Stimulated activated CD8-positive, alpha-beta memory T cell treated with anti-CD3 and anti-CD28 coated beads, Interleukin-4, amount 100 ng/mL, for 1 hour (primary cell): ENCODE measurements around the gene ATAD5.
"Not testable (repeated sequence)": the region's sequence is repeated elsewhere in the genome, so short reads cannot be mapped to it uniquely, and the experiment has no call there.

Experiments used
- DNase-seq, 2 donors: peaks; one replicate each; pipeline ENCODE4 v3.0.0-alpha.2; 2020; ENCODE audit warnings: low read depth in 2 of 2, low spot score in 1 of 2

ATAD5 gene

GRCh38 chr17:30831663-30832437 lies at the start of gene ATAD5:
Gene ATAD5, plus strand, starts transcription at chr17:30831966. Its CDS starts 382 bp downstream, at chr17:30832348.
- peak; percentile 74 to 75 for DNase-seq

GRCh38 chr17:30782206-30782605 lies 49.6 kb upstream of the ATAD5 start:
- no peak for DNase-seq

GRCh38 chr17:30788918-30789317 lies 42.8 kb upstream of the ATAD5 start:
- DNase-seq = no peak

- no peak for DNase-seq
Measured at GRCh38 chr17:30790279-30790678, 41.5 kb upstream of the ATAD5 start.

- no peak for DNase-seq
Measured at GRCh38 chr17:30793282-30793977, 38.3 kb upstream of the ATAD5 start.

GRCh38 chr17:30794372-30794771 lies 37.4 kb upstream of the ATAD5 start:
- DNase-seq = no peak

- DNase-seq = no peak
Measured at GRCh38 chr17:30796016-30796415, 35.8 kb upstream of the ATAD5 start.

- no peak for DNase-seq
Measured at GRCh38 chr17:30801671-30802070, 30.1 kb upstream of the ATAD5 start.

GRCh38 chr17:30805944-30806456 lies 25.8 kb upstream of the ATAD5 start:
- DNase-seq = no peak

GRCh38 chr17:30807896-30808295 lies 23.9 kb upstream of the ATAD5 start:
- DNase-seq = no peak

- no peak for DNase-seq
Measured at GRCh38 chr17:30808785-30809286, 22.9 kb upstream of the ATAD5 start.

- no peak for DNase-seq
Measured at GRCh38 chr17:30809867-30810266, 21.9 kb upstream of the ATAD5 start.

- DNase-seq = no peak
Measured at GRCh38 chr17:30812218-30813177, 19.3 kb upstream of the ATAD5 start.

GRCh38 chr17:30814236-30814635 lies 17.5 kb upstream of the ATAD5 start:
- not testable (repeated sequence) for DNase-seq

GRCh38 chr17:30814860-30815259 lies 16.9 kb upstream of the ATAD5 start:
- DNase-seq = not testable (repeated sequence)

GRCh38 chr17:30816165-30816564 lies 15.6 kb upstream of the ATAD5 start:
- DNase-seq = no peak

- no peak for DNase-seq
Measured at GRCh38 chr17:30819971-30820705, 11.6 kb upstream of the ATAD5 start.

- no peak for DNase-seq
Measured at GRCh38 chr17:30821871-30822723, 9.7 kb upstream of the ATAD5 start.

GRCh38 chr17:30822919-30823318 lies 8.8 kb upstream of the ATAD5 start:
- DNase-seq = not testable (repeated sequence)
